IMR-90 (cell line): ENCODE results near the gene NRP1. TPM values are rescaled to one million over a fixed set of nuclear protein-coding genes. Genes with fewer than 3 reads are reported as not detected.

Experiments
- ATAC-seq: fragments of 200-7000 bp; cut with Tn5 transposase; 2 replicates; pipeline ENCODE4 v1.9.1; 2020; ENCODE audit warnings: low read depth, mild to moderate bottlenecking, moderate library complexity
- BruUV-seq: library from RNA; stranded (reverse); fragments of 400-500 nt; replicated peaks from 2 replicates; lab custom pipeline; 2021; lab: Mats Ljungman, UMichigan
- CTCF ChIA-PET: fragments of 300-600 bp; formaldehyde crosslinking; extraction: SDS; loops from one replicate; lab custom pipeline; 2021; ENCODE audit warnings: antibody characterized with exemption; lab: Yijun Ruan, JAX
- POLR2A ChIA-PET: fragments of 300-600 bp; sonication (Branson Sonifier 250); formaldehyde crosslinking; loops from one replicate; lab custom pipeline; 2022; ENCODE audit warnings: antibody characterized with exemption; ENCODE audit not compliant: unreplicated experiment; lab: Charles Lee
- DNase-seq: peaks from one replicate; pipeline ENCODE4 v3.0.0; 2013
- H2AFZ ChIP-seq: replicated peaks from 2 replicates; pipeline ENCODE3; 2013; ENCODE audit warnings: low read length, mild to moderate bottlenecking; ENCODE audit not compliant: poor library complexity
- H2AK5ac ChIP-seq: 2 replicates; pipeline ENCODE4 v1.6.1; 2013; ENCODE audit warnings: low read depth, low read length, inconsistent platforms
- H2AK9ac ChIP-seq: replicated peaks from 2 replicates; pipeline ENCODE3; 2013; ENCODE audit warnings: mild to moderate bottlenecking, low read depth, low read length, moderate library complexity; ENCODE audit not compliant: poor library complexity
- H2BK120ac ChIP-seq: 2 replicates; pipeline ENCODE4 v1.6.1; 2013; ENCODE audit warnings: low read depth, low read length, inconsistent platforms
- H2BK15ac ChIP-seq: 3 replicates; pipeline ENCODE4 v1.6.1; 2013; ENCODE audit warnings: low read depth, low read length, inconsistent platforms
- H2BK20ac ChIP-seq: 2 replicates; pipeline ENCODE4 v1.6.1; 2013; ENCODE audit warnings: low read depth, mild to moderate bottlenecking, inconsistent platforms, low read length, moderate library complexity
- H2BK5ac ChIP-seq: 2 replicates; pipeline ENCODE4 v1.6.1; 2013; ENCODE audit warnings: mild to moderate bottlenecking, low read depth, low read length, inconsistent platforms; ENCODE audit not compliant: poor library complexity, severe bottlenecking
- H3K14ac ChIP-seq: replicated peaks from 2 replicates; pipeline ENCODE4 v1.6.1; 2013; ENCODE audit warnings: low read depth, low read length, inconsistent platforms
- H3K18ac ChIP-seq: 2 replicates; pipeline ENCODE4 v1.6.1; 2013; ENCODE audit warnings: low read depth, low read length, control low read depth
- H3K23ac ChIP-seq: 2 replicates; pipeline ENCODE4 v1.6.1; 2013; ENCODE audit warnings: low read depth, low read length, inconsistent platforms
- H3K27ac ChIP-seq: 2 replicates; pipeline ENCODE4 v1.5.1; 2013; ENCODE audit warnings: mild to moderate bottlenecking, control low read depth, low read length; ENCODE audit not compliant: insufficient read depth
- H3K27me3 ChIP-seq: 2 replicates; pipeline ENCODE4 v1.6.1; 2013; ENCODE audit warnings: low read length; ENCODE audit not compliant: control insufficient read depth, insufficient read depth
- H3K36me3 ChIP-seq: 2 replicates; pipeline ENCODE4 v1.6.1; 2013; ENCODE audit warnings: low read length, mixed read lengths; ENCODE audit not compliant: control insufficient read depth, insufficient read depth
- H3K4ac ChIP-seq: 2 replicates; pipeline ENCODE4 v1.6.1; 2013; ENCODE audit warnings: low read depth, low read length, inconsistent platforms
- H3K4me1 ChIP-seq: 2 replicates; pipeline ENCODE4 v1.6.1; 2013; ENCODE audit warnings: low read length, mixed read lengths; ENCODE audit not compliant: control insufficient read depth, insufficient read depth
- H3K4me2 ChIP-seq: 2 replicates; pipeline ENCODE4 v1.6.1; 2013; ENCODE audit warnings: low read depth, mild to moderate bottlenecking, control low read depth, low read length, moderate library complexity
- H3K4me3 ChIP-seq: 2 replicates; pipeline ENCODE4 v1.5.1; 2013; ENCODE audit warnings: low read depth, mild to moderate bottlenecking, control low read depth, low read length, moderate library complexity; ENCODE audit not compliant: insufficient read depth
- H3K56ac ChIP-seq: 2 replicates; pipeline ENCODE4 v1.6.1; 2013; ENCODE audit warnings: low read length, inconsistent platforms; ENCODE audit not compliant: insufficient read depth; ENCODE audit errors: extremely low read depth
- H3K79me1 ChIP-seq, 2 experiments: 2 replicates each; pipeline ENCODE4 v1.6.1; 2013; ENCODE audit warnings: low read length in 2 of 2, inconsistent platforms in 1 of 2, low read depth in 1 of 2
- H3K9ac ChIP-seq: 2 replicates; pipeline ENCODE4 v1.6.1; 2013; ENCODE audit warnings: low read depth, low read length, control low read depth
- H3K9me1 ChIP-seq: 2 replicates; pipeline ENCODE4 v1.6.1; 2013; ENCODE audit warnings: low read length, inconsistent platforms; ENCODE audit not compliant: insufficient read depth
- H3K9me3 ChIP-seq: 2 replicates; pipeline ENCODE4 v1.6.1; 2013; ENCODE audit warnings: low read length; ENCODE audit not compliant: control insufficient read depth, insufficient read depth
- H4K20me1 ChIP-seq: 2 replicates; pipeline ENCODE4 v1.6.1; 2013; ENCODE audit warnings: low read length, inconsistent platforms; ENCODE audit not compliant: insufficient read depth
- H4K5ac ChIP-seq: 2 replicates; pipeline ENCODE4 v1.6.1; 2013; ENCODE audit warnings: mild to moderate bottlenecking, low read depth, low read length, control low read depth
- H4K8ac ChIP-seq, 2 experiments: 2 replicates each; pipeline ENCODE4 v1.6.1; 2013; ENCODE audit warnings: low read depth in 2 of 2, low read length in 2 of 2, control low read depth in 1 of 2, inconsistent platforms in 1 of 2
- H4K91ac ChIP-seq: 2 replicates; pipeline ENCODE4 v1.6.1; 2013; ENCODE audit warnings: low read depth, low read length, inconsistent platforms; ENCODE audit not compliant: insufficient read depth
- MXI1 ChIP-seq: IDR thresholded peaks from 2 replicates; pipeline ENCODE4 v1.6.1; 2012; ENCODE audit warnings: low read depth, mild to moderate bottlenecking, low read length, moderate library complexity, borderline replicate concordance
- WGBS, 2 experiments: methylation state at CpG; one replicate each; pipeline versions ENCODE4 v1.1.5 to v1.1.7; 2013; ENCODE audit warnings: missing lambda C conversion rate in 2 of 2; ENCODE audit not compliant: insufficient read length in 1 of 2; ENCODE audit errors: extremely low coverage in 2 of 2; 5-methylcytosine and 5-hydroxymethylcytosine counted together
- dilution Hi-C: fragments of 300-500 bp; cut with HindIII; formaldehyde crosslinking; loops from one replicate; pipeline ENCODE4 v1.14.3; 2018; ENCODE audit warnings: low sequenced_read_pairs; ENCODE audit not compliant: unreplicated experiment
- in situ Hi-C: fragments of 300-500 bp; cut with MboI; formaldehyde crosslinking; loops from 3 replicates; pipeline ENCODE4 v1.14.3; 2019; ENCODE audit warnings: low sequenced_read_pairs, inconsistent platforms, mixed read lengths
- intact Hi-C: fragments of 100-400 bp; cut with micrococcal nuclease; formaldehyde crosslinking; loops from 2 replicates; pipeline ENCODE4 v1.10.0; 2022
- polyA plus RNA-seq, 3 experiments: library from polyadenylated mRNA; depleted of rRNA; stranded (reverse); fragments of >200 nt; gene quantifications; 2 replicates each; pipeline ENCODE4 v1.2.3, GENCODE V29; 2012; ENCODE audit warnings: low replicate concordance in 1 of 3
- total RNA-seq: library from RNA; depleted of rRNA; stranded (reverse); fragments of >200 nt; gene quantifications from 2 replicates; pipeline ENCODE4 v1.2.3, GENCODE V29; 2012

Gene NRP1
- total and polyA plus RNA-seq, 2 of the 4 experiments (the other 2 are of a cell fraction) = 108 to 227 TPM

DNA sequence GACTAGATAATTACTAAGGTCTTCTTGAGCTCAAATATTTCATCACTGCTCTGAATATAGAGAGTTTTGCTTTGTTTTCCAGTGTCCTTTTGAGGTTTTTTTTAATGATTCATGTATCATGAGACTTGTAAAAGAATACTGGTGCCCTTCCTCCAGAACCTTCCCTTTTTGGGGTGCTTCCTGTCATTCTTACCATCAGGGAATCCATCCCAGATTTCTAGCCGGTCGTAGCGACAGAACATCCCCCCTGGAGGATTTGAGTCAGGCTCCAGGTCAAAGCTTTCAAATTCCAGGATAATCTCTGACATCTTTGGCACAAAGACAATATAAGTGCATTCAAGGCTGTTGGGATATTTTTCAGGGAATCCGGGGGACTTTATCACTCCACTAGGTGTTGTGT lies 71.0 kb downstream of the NRP1 start:
- Histone ChIP-seq H3K27me3 (no peaks in the 10 kb centered on the region), H4K5ac (peak overlapping the region; percentile 78), H4K91ac (peak overlapping the region; percentile 57), H2AK5ac (0 out of 2 replicates have a peak overlapping the region, but pooled peaks have one; percentile 59), H2AK9ac (no peak overlapping the region), H3K9me1 (peaks cover 5% of the 10 kb centered on the region), H2BK15ac (peak overlapping the region; percentile 16; the same call in 2 of the 3 replicates), H3K27ac (peak overlapping the region; percentile 54; the same call in 1 of the 2 replicates), H3K36me3 (peaks cover 12% of the 10 kb centered on the region), H4K8ac (peak overlapping the region; percentile 25 to 27; a peak in 3 of 4 replicates), H3K4ac (peak overlapping the region; percentile 78), H2BK20ac (peak overlapping the region; percentile 92; the same call in 1 of the 2 replicates), H2BK120ac (peak overlapping the region; percentile 86), H3K9ac (no peak overlapping the region), H3K23ac (peak overlapping the region; percentile 48; the same call in 1 of the 2 replicates), H2BK5ac (peak overlapping the region; percentile 84), H3K56ac (peak overlapping the region; percentile 40; the same call in 1 of the 2 replicates), H3K79me1 (peaks cover 0 to 51% of the 10 kb centered on the region in 2 experiments; a peak in 3 of 4 replicates), H2AFZ (no peak overlapping the region), H3K18ac (peak overlapping the region; percentile 42; the same call in 1 of the 2 replicates), H3K4me3 (no peak overlapping the region), H3K14ac (peak overlapping the region; percentile 88), H3K4me2 (peak overlapping the region; percentile 22), H4K20me1 (no peaks in the 10 kb centered on the region), H3K9me3 (no peaks in the 10 kb centered on the region), H3K4me1 (peaks cover 12% of the 10 kb centered on the region)
- in situ Hi-C loops (no loop called here), dilution Hi-C loops (no loop called here), intact Hi-C loops (no loop called here)
- POLR2A ChIA-PET = no interaction called here
- no peak for ATAC-seq
- CTCF ChIA-PET = no interaction called here
- BruUV-seq = no TSS peak
- no CpG with 5 or more reads among the region's 4 CpGs for WGBS, 2 experiments
- TF ChIP-seq MXI1 = no peak
- peak; percentile 39 for DNase-seq
